GM10847 (cell line): ENCODE data around the gene HACL1.

Experiments
- POLR2A ChIP-seq: IDR thresholded peaks from 2 replicates; pipeline ENCODE4 v1.6.1; 2011; ENCODE audit not compliant: insufficient read length; ENCODE audit errors: extremely low read depth

HACL1 gene

GRCh38 chr3:15601399-15602145 lies at the start of gene HACL1, which contains the start of gene BTD:
TSS of gene HACL1 (minus strand) at chr3:15601569. CDS start at chr3:15601463, 106 bp downstream.
TSS of gene BTD (plus strand) at chr3:15601745. CDS start at chr3:15635440, 33,695 bp downstream.
- peak; percentile 96 for TF ChIP-seq POLR2A

DNA sequence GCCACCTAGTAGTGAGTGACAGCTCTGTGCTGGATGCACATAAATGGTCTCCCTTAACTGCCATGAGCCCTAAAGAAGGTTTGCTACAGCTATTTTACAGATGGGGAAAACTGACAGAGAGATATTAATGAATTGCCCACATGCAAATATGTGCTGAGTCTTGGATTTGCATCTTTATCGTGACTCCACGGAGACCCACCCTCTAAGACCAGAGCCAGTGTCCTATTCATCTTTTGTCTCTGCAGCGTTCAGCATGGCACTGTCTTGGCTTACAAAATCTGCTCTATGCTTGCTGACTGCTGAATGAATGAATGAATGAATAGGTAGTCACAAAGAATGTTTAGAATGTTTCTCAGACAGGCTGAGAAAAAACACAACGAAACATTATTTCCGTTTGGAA lies 48.5 kb upstream of the HACL1 start:
- TF ChIP-seq POLR2A, result no peak

DNA sequence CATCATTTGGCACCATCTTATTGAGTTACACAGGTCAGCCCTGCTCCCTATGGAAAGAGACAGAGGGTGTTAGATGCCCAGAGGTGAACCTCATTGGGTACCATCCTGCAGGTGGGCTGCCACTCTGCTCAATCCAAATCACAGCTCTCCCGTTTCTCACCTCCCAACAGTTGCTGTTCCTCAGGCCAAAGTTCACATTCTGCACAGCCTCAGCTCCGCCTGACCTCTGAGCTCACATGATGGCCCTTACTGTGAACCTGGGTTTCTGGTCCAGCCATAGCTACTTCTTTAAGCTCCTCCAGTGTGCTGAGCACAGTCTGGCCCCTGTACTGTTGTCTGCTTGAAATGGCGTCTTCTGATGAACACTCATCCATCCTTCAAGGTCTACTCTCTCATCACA lies 48.0 kb upstream of the HACL1 start:
- no peak for TF ChIP-seq POLR2A

- TF ChIP-seq POLR2A, result no peak
Measured at GRCh38 chr3:15647611-15648167, 46.3 kb upstream of the HACL1 start.

DNA sequence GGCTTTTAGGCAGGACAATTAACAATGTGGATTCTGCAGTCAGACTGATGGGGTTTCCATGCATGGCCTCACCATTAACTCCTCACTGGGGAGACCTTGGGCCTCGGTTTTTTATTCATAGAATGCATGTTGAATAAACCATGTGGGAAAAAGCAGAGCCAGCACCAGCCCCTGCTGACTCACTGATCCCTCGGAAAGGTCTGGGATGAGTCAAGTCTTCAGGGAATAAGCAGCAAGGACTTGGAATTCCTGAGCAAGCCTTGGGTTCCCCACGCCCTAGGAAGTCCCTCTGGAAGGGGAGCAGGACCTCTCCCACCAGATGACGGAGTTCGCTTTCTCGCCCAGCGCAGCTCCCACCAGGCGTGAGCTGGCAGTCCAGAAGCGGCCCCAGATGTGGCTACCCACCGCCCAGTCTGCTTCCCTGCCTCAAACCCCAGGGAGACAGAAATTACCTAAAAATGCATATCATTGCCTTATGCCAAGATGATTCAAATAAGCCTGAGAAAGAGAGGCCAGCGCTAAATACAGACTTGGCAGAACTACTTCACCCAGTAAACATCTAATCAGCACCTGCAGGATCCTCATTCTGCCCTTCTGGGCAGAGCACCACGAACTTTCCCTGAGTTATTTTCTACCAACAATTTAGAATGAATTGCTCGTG lies 45.6 kb upstream of the HACL1 start:
- no peak for TF ChIP-seq POLR2A

GRCh38 chr3:15645740-15646501 lies 44.6 kb upstream of the HACL1 start:
- no peak for TF ChIP-seq POLR2A

GRCh38 chr3:15645246-15645645 lies 43.9 kb upstream of the HACL1 start:
- TF ChIP-seq POLR2A, result no peak

GRCh38 chr3:15638891-15639262 lies 37.5 kb upstream of the HACL1 start:
- TF ChIP-seq POLR2A, result no peak

DNA sequence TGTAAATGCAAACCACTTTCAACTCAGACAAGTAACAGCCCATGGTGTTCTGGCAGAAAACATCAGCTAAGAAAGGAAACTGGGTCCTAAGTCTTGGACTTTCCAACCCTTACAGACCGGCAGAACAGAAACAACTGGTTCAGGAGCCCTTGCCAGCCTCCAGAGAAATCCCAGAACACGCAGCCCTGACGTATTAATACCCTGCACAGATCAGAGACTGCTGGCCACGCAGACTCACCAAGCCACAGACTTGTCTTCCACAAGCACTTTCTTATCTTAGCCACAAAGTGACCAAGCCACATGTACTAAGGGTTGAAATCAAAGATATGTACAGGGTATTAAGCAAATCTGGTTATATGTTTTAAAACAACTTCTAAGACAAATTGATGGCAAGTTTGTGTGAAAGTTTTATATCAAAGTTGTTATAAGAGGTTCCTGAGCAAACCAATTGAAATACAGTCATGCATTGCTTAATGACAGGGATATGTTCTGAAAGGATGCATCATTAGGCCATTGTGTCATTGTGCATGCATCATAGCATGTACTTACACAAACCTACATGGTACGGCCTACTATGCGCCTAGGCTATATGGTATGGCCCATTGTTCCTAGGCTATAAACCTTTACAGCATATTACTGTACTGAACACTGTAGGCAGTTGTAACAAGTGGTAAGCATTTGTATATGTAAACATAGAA lies 37.0 kb upstream of the HACL1 start:
- TF ChIP-seq POLR2A, result no peak

GRCh38 chr3:15637131-15637951 lies 36.0 kb upstream of the HACL1 start:
- TF ChIP-seq POLR2A, result no peak

DNA sequence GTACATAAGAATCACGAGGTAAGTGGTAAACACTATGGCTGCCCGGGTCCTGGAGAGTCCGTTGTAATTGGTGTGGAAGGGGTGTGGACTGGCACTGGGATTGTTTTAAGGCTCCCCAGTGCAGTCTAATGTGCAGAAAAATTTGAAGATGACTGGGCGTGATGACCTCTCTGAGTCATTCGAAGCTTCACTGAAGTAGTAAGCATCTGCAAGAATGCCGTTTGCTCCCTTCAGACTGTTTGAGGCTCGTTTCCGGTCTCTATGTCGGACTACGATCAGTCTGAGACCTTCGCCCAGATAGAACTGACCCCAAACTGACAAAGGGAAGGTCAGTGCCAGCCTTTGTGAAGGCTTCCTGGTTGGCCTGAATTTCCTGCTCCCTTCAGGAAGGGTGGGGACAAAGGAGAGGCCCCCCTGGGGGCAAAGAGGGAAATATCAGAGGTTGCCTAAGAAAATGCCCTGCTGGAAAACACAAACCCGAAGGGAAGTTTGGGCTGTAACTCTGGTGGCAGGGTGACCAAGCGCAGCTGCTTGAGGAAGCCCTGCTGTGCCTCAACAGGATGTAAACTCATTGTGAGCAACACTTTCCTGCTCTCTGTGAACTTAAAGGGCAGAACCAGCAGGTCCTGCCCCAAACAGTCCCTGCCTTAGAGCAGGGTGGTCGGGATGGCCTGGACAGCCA lies 34.8 kb upstream of the HACL1 start:
- TF ChIP-seq POLR2A, result no peak

DNA sequence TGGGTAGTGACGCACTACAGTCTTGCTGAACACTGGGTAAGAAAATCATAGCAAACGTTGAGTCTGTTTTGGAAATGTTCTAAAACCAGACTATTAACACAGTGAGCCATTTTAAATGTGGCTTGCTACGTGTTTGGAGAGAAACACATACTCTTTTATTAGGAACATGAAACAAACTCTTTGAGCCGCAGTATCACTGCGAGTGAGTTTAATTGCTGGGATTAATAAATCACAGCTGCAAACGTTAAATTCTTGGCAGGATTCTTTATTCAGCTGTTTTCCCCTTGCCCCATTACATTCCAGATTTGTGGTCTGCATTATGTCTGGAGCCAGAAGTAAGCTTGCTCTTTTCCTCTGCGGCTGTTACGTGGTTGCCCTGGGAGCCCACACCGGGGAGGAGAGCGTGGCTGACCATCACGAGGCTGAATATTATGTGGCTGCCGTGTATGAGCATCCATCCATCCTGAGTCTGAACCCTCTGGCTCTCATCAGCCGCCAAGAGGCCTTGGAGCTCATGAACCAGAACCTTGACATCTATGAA lies 33.8 kb upstream of the HACL1 start:
- no peak for TF ChIP-seq POLR2A

DNA sequence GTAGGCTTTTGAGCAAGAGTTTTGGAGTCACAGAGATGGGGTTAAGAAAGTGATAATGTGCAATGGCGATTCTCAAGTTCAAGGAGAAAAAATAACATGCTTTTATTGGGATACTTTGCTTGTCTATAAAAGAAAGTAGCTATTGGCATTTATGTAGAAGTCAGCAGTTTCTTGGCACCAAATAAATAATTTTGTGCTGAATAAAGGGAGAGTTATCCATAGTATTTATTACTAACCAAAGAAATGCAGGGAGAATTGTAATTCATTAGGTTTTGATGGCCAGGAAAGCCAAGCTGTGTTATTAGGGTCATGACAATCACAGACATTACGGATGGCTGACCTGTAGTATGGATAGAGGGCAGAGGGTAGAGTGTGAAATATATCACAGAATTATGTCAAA lies 33.3 kb upstream of the HACL1 start:
- TF ChIP-seq POLR2A, result no peak
